ENCODE results near the gene SLC35G2.

The SLC35G2 gene

GRCh38 chr3:136831461-136831860 lies 12.5 kb downstream of the SLC35G2 start:
- Histone ChIP-seq H3K9me3 (replicated peaks; ENCODE audit: insufficient read depth, low read length) (no peaks in the 10 kb centered on the region), H3K36me3 (replicated peaks; ENCODE audit: insufficient read depth, low read length) (no peaks in the 10 kb centered on the region), H3K79me2 (ENCODE audit: low read length) (no peaks in the 10 kb centered on the region), H3F3A (ENCODE audit: insufficient read depth, low read length) (no peaks in the 10 kb centered on the region), H3K4me2 (ENCODE audit: low read depth, low read length) (no peak overlapping the region), H3K27ac (ENCODE audit: low read length) (no peak overlapping the region), H3K9me2 (replicated peaks; ENCODE audit: insufficient read depth, low read length) (no peaks in the 10 kb centered on the region), H4K20me1 (ENCODE audit: insufficient read depth, low read length) (no peaks in the 10 kb centered on the region), H2AFZ (ENCODE audit: low read length) (no peak overlapping the region), H3K9ac (ENCODE audit: low read length) (no peak overlapping the region), H3K4me3 (ENCODE audit: low read length) (no peak overlapping the region), H3K4me1 (ENCODE audit: low read length) (no peaks in the 10 kb centered on the region), H3K27me3 (replicated peaks; ENCODE audit: insufficient read depth, low read length) (no peaks in the 10 kb centered on the region)
- no peak for DNase-seq
- no peak for TF ChIP-seq CTCF (IDR thresholded peaks at IDR 0.05; ENCODE audit: low read length)

- H3K4me2 ChIP-seq (ENCODE audit: low read depth, low read length), result no peak overlapping the region
- H3K79me2 ChIP-seq (ENCODE audit: low read length), result no peaks in the 10 kb centered on the region
- TF ChIP-seq EZH2phosphoT487 (IDR thresholded peaks at IDR 0.05; ENCODE audit: low read length) (no peak), CTCF (IDR thresholded peaks at IDR 0.05; ENCODE audit: low read length) (no peak), EZH2 (optimal IDR thresholded peaks at IDR 0.05; ENCODE audit: low read depth, low read length) (no peak)
- no peak for DNase-seq
- H3F3A ChIP-seq (ENCODE audit: insufficient read depth, low read length), result no peaks in the 10 kb centered on the region
- no peaks in the 10 kb centered on the region for H3K36me3 ChIP-seq (replicated peaks; ENCODE audit: insufficient read depth, low read length)
- no peaks in the 10 kb centered on the region for H3K9me2 ChIP-seq (replicated peaks; ENCODE audit: insufficient read depth, low read length)
- H2AFZ ChIP-seq (ENCODE audit: low read length), result no peak overlapping the region
- H3K4me3 ChIP-seq (ENCODE audit: low read length), result no peak overlapping the region
- H3K9me3 ChIP-seq (replicated peaks; ENCODE audit: insufficient read depth, low read length), result no peaks in the 10 kb centered on the region
- no peaks in the 10 kb centered on the region for H3K27me3 ChIP-seq (replicated peaks; ENCODE audit: insufficient read depth, low read length)
- H3K9ac ChIP-seq (ENCODE audit: low read length), result no peak overlapping the region
- H4K20me1 ChIP-seq (ENCODE audit: insufficient read depth, low read length), result no peaks in the 10 kb centered on the region
- 0 out of 2 replicates have a peak, but pooled peaks cover 5% of the 10 kb centered on the region for H3K4me1 ChIP-seq (ENCODE audit: low read length)
- H3K27ac ChIP-seq (ENCODE audit: low read length), result no peak overlapping the region
Observed at GRCh38 chr3:136835089-136835812, 16.3 kb downstream of the SLC35G2 start.

GRCh38 chr3:136835813-136836510 lies 17.0 kb downstream of the SLC35G2 start:
- no peak overlapping the region for H3K4me3 ChIP-seq (ENCODE audit: low read length)
- H3K4me1 ChIP-seq (ENCODE audit: low read length), result 0 out of 2 replicates have a peak, but pooled peaks cover 5% of the 10 kb centered on the region
- no peak for DNase-seq
- H3K79me2 ChIP-seq (ENCODE audit: low read length), result no peaks in the 10 kb centered on the region
- no peak overlapping the region for H3K27ac ChIP-seq (ENCODE audit: low read length)
- H3K4me2 ChIP-seq (ENCODE audit: low read depth, low read length), result no peak overlapping the region
- H3K27me3 ChIP-seq (replicated peaks; ENCODE audit: insufficient read depth, low read length), result no peaks in the 10 kb centered on the region
- H3K9me2 ChIP-seq (replicated peaks; ENCODE audit: insufficient read depth, low read length), result no peaks in the 10 kb centered on the region
- no peaks in the 10 kb centered on the region for H3F3A ChIP-seq (ENCODE audit: insufficient read depth, low read length)
- no peaks in the 10 kb centered on the region for H3K36me3 ChIP-seq (replicated peaks; ENCODE audit: insufficient read depth, low read length)
- no peak overlapping the region for H2AFZ ChIP-seq (ENCODE audit: low read length)
- H4K20me1 ChIP-seq (ENCODE audit: insufficient read depth, low read length), result no peaks in the 10 kb centered on the region
- H3K9ac ChIP-seq (ENCODE audit: low read length), result no peak overlapping the region
- TF ChIP-seq EZH2 (optimal IDR thresholded peaks at IDR 0.05; ENCODE audit: low read depth, low read length) (no peak), EZH2phosphoT487 (IDR thresholded peaks at IDR 0.05; ENCODE audit: low read length) (no peak), CTCF (IDR thresholded peaks at IDR 0.05; ENCODE audit: low read length) (no peak)
- H3K9me3 ChIP-seq (replicated peaks; ENCODE audit: insufficient read depth, low read length), result no peaks in the 10 kb centered on the region
